ENCODE measurements around the gene NEGR1.

NEGR1 gene

GRCh38 chr1:71762514-71763255, 519.7 kb downstream of the NEGR1 start:
- no peak overlapping the region for H3K4me3 ChIP-seq (replicated peaks in 1 of 2; ENCODE audit: low read depth in 2 of 2, low read length in 2 of 2)
- DNase-seq (ENCODE audit: low read depth in 2 of 2), result no peak
- TF ChIP-seq CTCF (IDR thresholded peaks at IDR 0.05; ENCODE audit: low read depth, low read length), result no peak

GRCh38 chr1:71755441-71755840, 526.9 kb downstream of the NEGR1 start:
- H3K4me3 ChIP-seq (replicated peaks in 1 of 2; ENCODE audit: low read depth in 2 of 2, low read length in 2 of 2), result no peak overlapping the region
- DNase-seq (ENCODE audit: low read depth in 2 of 2), result no peak
- TF ChIP-seq CTCF (IDR thresholded peaks at IDR 0.05; ENCODE audit: low read depth, low read length), result no peak

- TF ChIP-seq CTCF (IDR thresholded peaks at IDR 0.05; ENCODE audit: low read depth, low read length), result no peak
- H3K4me3 ChIP-seq (replicated peaks in 1 of 2; ENCODE audit: low read depth in 2 of 2, low read length in 2 of 2), result no peak overlapping the region
- DNase-seq (ENCODE audit: low read depth in 2 of 2), result no peak
These were observed 528.6 kb downstream of the NEGR1 start for GRCh38 chr1:71753746-71754145.

GRCh38 chr1:71745326-71745725, 537.0 kb downstream of the NEGR1 start:
- no peak for DNase-seq (ENCODE audit: low read depth in 2 of 2)
- no peak overlapping the region for H3K4me3 ChIP-seq (replicated peaks in 1 of 2; ENCODE audit: low read depth in 2 of 2, low read length in 2 of 2)
- TF ChIP-seq CTCF (IDR thresholded peaks at IDR 0.05; ENCODE audit: low read depth, low read length), result no peak

GRCh38 chr1:71743862-71744261, 538.5 kb downstream of the NEGR1 start:
- no peak for TF ChIP-seq CTCF (IDR thresholded peaks at IDR 0.05; ENCODE audit: low read depth, low read length)
- no peak overlapping the region for H3K4me3 ChIP-seq (replicated peaks in 1 of 2; ENCODE audit: low read depth in 2 of 2, low read length in 2 of 2)
- DNase-seq (ENCODE audit: low read depth in 2 of 2), result no peak

GRCh38 chr1:71738910-71739309, 543.4 kb downstream of the NEGR1 start:
- no peak overlapping the region for H3K4me3 ChIP-seq (replicated peaks in 1 of 2; ENCODE audit: low read depth in 2 of 2, low read length in 2 of 2)
- no peak for TF ChIP-seq CTCF (IDR thresholded peaks at IDR 0.05; ENCODE audit: low read depth, low read length)
- no peak for DNase-seq (ENCODE audit: low read depth in 2 of 2)

GRCh38 chr1:71738256-71738655, 544.1 kb downstream of the NEGR1 start:
- no peak for DNase-seq (ENCODE audit: low read depth in 2 of 2)
- no peak overlapping the region for H3K4me3 ChIP-seq (replicated peaks in 1 of 2; ENCODE audit: low read depth in 2 of 2, low read length in 2 of 2)
- no peak for TF ChIP-seq CTCF (IDR thresholded peaks at IDR 0.05; ENCODE audit: low read depth, low read length)

All from cardiac fibroblast (primary cell).